Skeletal muscle tissue (tissue), 4 donors: ENCODE results near the gene KNCN. TPM values are rescaled to one million over a fixed set of nuclear protein-coding genes. Genes with fewer than 3 reads are reported as not detected.

Experiments used
- H3K27ac ChIP-seq: one replicate; pipeline ENCODE4 v1.7.0; 2013; ENCODE audit warnings: mild to moderate bottlenecking, low read depth, low read length, inconsistent platforms
- H3K27me3 ChIP-seq, 3 donors: one replicate each; pipeline ENCODE4 v1.7.0; 2013; ENCODE audit warnings: low read length in 3 of 3; ENCODE audit not compliant: control insufficient read depth in 3 of 3, insufficient read depth in 3 of 3
- H3K36me3 ChIP-seq, 3 donors: one replicate each; pipeline ENCODE4 v1.7.0; 2013; ENCODE audit warnings: low read length in 3 of 3; ENCODE audit not compliant: control insufficient read depth in 3 of 3, insufficient read depth in 3 of 3
- H3K4me1 ChIP-seq, 3 donors: one replicate each; pipeline ENCODE4 v1.7.0; 2013; ENCODE audit warnings: low read length in 3 of 3, mild to moderate bottlenecking in 3 of 3; ENCODE audit not compliant: control insufficient read depth in 3 of 3, insufficient read depth in 3 of 3
- H3K4me3 ChIP-seq, 3 donors: one replicate each; pipeline ENCODE4 v1.7.0; 2013; ENCODE audit warnings: low read length in 3 of 3
- H3K9ac ChIP-seq, 3 donors: one replicate each; pipeline ENCODE4 v1.7.0; 2013; ENCODE audit warnings: low read length in 3 of 3, mild to moderate bottlenecking in 3 of 3, moderate library complexity in 2 of 3, low read depth in 1 of 3
- H3K9me3 ChIP-seq, 3 donors: one replicate each; pipeline ENCODE4 v1.7.0; 2013; ENCODE audit warnings: low read length in 3 of 3; ENCODE audit not compliant: control insufficient read depth in 3 of 3
- total RNA-seq: library from RNA; depleted of rRNA; stranded (reverse); fragments of >200 nt; gene quantifications from one replicate; pipeline ENCODE4 v1.2.3, GENCODE V29; 2014
- donor health status: Osteomylitis.

KNCN gene
- not detected for total RNA-seq

DNA sequence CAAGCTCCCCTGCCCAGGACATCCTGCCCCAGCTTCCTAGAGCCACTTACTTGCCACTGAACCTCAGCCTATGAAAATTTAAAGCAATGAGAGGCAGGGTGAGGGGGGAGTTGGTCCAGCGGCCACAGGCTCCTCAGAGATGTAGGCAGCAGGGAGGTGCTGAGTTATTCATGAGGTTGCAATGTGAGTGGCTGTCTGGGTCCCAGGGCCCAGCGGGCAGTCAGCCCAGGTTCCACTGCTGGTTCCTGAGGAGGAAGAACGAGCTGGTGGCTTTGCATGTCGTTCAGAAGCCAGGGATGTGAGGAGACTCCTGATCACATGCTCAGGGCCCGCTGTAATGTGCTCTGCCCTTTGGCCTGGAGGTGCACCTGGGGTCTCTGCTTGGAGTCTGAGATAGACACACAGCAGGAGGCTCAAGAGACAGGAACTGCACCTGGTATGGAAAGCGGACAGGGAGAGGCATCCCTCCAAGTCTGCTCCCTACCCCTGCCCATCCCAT lies at the start of gene KNCN:
Gene KNCN (minus strand): TSS at position 51 of the 499 bp plus-strand sequence. CDS start 432 bp downstream, outside the sequence.
- Histone ChIP-seq H3K4me1 (no peaks in the 10 kb centered on the region), H3K27ac (no peak within 1 kb of the TSS), H3K27me3 (peaks cover 12 to 31% (median 19%) of the 10 kb centered on the region in 3 donors)

DNA sequence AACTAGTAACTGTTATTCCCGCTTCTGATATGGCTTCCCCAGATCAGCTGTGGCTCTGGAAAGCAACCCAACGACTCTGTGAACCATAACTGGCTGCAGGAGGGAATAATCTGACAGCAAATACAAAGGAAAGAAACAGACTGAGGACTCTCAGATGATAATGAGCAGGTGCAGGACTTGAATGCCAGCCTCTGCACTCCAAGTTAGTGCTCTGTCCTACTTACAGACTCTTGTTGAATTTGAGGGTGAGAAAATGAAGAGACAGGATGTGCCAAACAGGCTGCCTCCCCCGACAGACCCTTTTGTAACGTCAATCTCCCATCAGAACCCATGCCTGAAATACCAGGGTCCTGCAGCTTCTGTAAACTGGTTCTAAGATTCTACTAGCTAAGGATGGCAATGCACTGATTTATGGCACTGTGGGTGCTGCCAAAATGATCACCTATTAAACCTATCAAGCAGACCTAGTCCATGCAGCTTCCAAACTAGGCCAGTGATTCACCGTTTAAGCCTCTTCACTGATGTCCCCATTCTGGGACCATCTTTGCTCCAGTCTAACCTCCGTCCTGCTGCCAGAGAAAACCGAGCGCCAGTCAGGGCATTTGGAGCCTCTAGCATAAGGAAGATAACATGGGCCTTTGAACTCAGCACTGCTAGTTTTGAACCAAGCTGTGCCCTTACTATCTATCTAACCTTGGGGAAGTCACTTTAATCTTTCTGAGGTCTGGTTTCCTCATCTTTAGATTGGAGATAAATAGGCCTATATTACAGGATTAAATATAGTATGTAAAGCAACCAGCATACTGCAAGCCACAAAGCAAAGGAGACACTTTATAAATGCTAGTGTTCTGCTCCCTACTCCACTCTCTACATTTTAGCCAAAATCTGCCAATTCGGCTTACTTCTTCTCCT lies 47.9 kb upstream of the KNCN start:
- Histone ChIP-seq H3K4me3 (no peak overlapping the region), H3K4me1 (peaks cover 15 to 39% (median 38%) of the 10 kb centered on the region in 3 donors), H3K36me3 (no peaks in the 10 kb centered on the region), H3K9me3 (no peaks in the 10 kb centered on the region), H3K9ac (peak overlapping the region in 1 of 3 donors; percentile 5), H3K27me3 (no peaks in the 10 kb centered on the region), H3K27ac (no peak overlapping the region)

More for the DNA sequence above, at the start of gene KNCN:
- Histone ChIP-seq H3K4me3 (no peak within 1 kb of the TSS), H3K9me3 (no peaks in the 10 kb centered on the region), H3K36me3 (no peaks in the 10 kb centered on the region), H3K9ac (no peak within 1 kb of the TSS)

DNA sequence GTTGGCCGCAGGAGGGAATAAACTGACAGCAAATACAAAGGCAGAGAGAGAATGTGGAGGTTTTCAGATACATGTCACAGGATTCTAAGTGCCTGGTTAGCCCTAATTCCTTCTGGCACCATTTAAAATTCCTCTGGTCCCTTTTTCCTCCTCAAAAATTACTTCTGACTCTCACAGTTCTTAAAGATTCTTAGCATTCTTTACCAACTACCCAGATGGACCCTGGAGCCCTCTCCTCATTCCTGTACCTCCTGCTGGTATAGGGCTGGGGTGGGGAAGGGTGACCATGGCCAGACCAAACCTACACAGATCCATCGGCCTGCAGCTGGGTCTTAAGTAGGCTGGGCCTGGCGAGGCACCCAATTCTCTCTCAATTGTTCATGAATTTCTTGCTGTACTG lies 45.4 kb upstream of the KNCN start:
- Histone ChIP-seq H3K4me1 (peaks cover 2 to 28% (median 23%) of the 10 kb centered on the region in 3 donors), H3K27me3 (no peaks in the 10 kb centered on the region), H3K4me3 (no peak overlapping the region), H3K9me3 (no peaks in the 10 kb centered on the region), H3K27ac (no peak overlapping the region), H3K36me3 (peaks cover 17 to 18% (median 17%) of the 10 kb centered on the region in 3 donors), H3K9ac (no peak overlapping the region)

DNA sequence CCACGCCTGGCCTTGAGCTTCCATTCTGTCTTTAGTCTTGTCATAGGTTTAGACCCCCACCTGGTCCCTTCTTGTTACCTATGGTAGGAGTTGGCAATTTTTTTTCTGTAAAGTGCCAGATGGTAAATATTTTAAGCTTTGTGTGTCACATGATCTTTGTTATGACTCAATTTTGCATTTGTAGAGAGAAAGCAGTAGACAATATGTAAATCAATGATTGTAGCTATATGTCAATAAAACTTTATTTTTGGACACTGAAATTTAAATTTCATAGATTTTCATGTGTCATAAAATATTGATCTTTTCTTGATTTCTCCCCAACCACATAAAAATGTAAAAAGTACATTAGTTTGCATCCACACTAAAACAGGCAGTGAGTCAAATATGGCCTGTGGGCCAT lies 44.6 kb upstream of the KNCN start:
- Histone ChIP-seq H3K27ac (peak overlapping the region; percentile 48), H3K9ac (no peak overlapping the region), H3K27me3 (no peaks in the 10 kb centered on the region), H3K4me1 (peaks cover 2 to 23% (median 15%) of the 10 kb centered on the region in 3 donors), H3K36me3 (peaks cover 24 to 26% (median 25%) of the 10 kb centered on the region in 3 donors), H3K9me3 (no peaks in the 10 kb centered on the region), H3K4me3 (no peak overlapping the region)

DNA sequence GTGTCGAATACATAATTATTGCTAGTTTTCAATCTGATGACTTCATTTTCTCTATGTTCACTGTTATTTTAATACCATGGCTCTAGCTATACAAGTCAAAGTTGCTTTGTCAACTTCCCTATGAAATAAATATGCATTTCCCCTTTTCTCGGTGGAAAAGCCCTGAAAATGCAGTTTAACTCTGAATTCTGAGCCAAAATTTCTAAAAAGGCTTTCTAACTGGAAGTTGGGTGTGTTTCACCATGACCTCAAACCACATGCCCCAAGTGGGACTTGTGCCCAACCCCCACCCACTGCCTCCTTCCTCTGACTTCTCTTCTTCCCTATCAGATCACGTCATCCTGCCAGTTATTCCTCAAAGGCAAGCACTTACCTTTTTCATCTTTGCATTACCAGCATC lies 43.7 kb upstream of the KNCN start:
- Histone ChIP-seq H3K4me1 (peaks cover 2 to 22% (median 15%) of the 10 kb centered on the region in 3 donors), H3K27ac (peak overlapping the region; percentile 57), H3K4me3 (no peak overlapping the region), H3K27me3 (no peaks in the 10 kb centered on the region), H3K9me3 (no peaks in the 10 kb centered on the region), H3K36me3 (peaks cover 26 to 33% (median 33%) of the 10 kb centered on the region in 3 donors), H3K9ac (no peak overlapping the region)

DNA sequence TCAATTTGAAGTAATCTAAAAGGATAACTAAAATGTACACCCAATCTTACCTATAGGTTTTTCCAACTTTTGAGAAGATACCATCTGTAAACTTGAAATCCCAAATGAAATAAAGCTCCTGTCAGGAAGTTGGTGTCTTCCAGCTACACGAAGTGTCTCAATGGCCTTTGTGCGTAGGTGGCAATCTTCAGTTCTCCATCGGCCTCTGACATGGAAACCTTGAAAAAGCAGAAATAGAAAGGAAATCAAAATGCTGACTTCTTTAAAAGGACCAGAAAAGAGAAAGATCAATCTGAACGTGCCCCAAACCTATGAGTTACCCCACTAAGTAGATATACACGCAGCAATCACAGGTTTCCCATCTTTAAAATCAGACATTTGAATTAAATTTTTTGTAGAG lies 42.6 kb upstream of the KNCN start:
- H3K36me3 ChIP-seq = peaks cover 33 to 43% (median 43%) of the 10 kb centered on the region in 3 donors
- no peak overlapping the region for H3K4me3 ChIP-seq
- no peaks in the 10 kb centered on the region for H3K9me3 ChIP-seq
- peak overlapping the region; percentile 57 for H3K27ac ChIP-seq
- no peak overlapping the region for H3K9ac ChIP-seq
- no peaks in the 10 kb centered on the region for H3K27me3 ChIP-seq
- peaks cover 2 to 12% (median 4%) of the 10 kb centered on the region in 3 donors for H3K4me1 ChIP-seq

DNA sequence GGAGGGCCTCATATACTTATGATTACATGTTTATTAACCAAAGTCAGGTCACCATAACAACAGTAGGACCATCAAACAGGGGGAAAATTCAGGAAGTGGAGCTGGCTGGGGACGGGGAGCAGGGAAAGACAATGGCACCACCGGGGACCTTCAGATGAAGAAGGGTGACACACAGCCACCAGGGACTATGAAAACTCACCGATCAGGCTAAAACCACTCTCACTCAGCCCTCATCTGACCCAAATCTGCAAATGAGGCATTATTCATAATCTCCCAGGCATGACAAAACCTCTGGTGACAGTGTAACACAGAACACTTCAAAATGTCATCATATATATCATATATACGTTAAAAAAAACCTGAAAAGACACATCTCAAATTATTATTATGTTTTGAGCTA lies 41.4 kb upstream of the KNCN start:
- no peak overlapping the region for H3K9ac ChIP-seq
- H3K36me3 ChIP-seq = peaks cover 36 to 47% (median 47%) of the 10 kb centered on the region in 3 donors
- H3K9me3 ChIP-seq = no peaks in the 10 kb centered on the region
- H3K4me3 ChIP-seq = no peak overlapping the region
- no peak overlapping the region for H3K27ac ChIP-seq
- peaks cover 0 to 5% (median 0%) of the 10 kb centered on the region in 3 donors for H3K4me1 ChIP-seq
- H3K27me3 ChIP-seq = no peaks in the 10 kb centered on the region

DNA sequence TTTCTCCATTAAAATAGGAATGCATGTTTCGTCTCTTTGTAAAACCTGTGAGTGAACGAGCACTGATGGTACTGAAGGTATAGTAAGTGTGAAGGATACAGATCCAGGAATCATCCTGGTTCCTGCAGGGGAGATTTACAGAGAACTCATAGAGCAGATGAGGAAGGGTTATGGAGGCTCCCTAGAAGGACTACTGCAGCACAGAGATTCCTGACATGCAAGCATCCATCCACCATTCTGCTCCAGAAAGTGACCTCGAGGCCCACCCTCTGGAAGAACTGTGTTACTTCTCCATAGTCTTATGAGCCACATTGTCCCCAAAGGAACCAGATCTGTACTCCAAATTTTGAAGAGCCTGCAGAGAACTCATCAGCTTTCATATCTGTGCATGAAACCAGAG lies 38.1 kb upstream of the KNCN start:
- Histone ChIP-seq H3K9me3 (no peaks in the 10 kb centered on the region), H3K9ac (no peak overlapping the region), H3K27ac (no peak overlapping the region), H3K4me3 (no peak overlapping the region), H3K4me1 (peaks cover 0 to 5% (median 0%) of the 10 kb centered on the region in 3 donors), H3K36me3 (peaks cover 43 to 57% (median 52%) of the 10 kb centered on the region in 3 donors), H3K27me3 (no peaks in the 10 kb centered on the region)

DNA sequence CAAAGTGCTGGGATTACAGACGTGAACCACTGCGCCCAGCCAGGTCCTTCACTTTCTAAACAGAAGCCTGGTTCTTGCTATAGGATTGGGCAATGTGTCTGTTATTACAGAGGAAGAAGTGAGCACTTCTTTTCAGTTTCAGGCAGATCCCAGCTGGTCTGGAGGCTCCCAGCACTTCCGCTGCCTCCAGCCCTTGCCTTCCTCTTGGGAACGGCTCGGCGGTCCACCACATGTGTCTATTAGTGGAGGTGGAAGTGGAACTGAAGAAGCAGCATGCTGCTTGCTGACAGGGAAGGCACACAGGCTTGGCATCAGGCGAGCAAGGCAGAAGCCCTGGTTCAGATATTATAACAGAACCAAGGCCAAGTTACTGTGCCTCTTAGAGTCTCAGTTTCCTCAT lies 35.6 kb upstream of the KNCN start:
- no peak overlapping the region for H3K4me3 ChIP-seq
- peaks cover 0 to 5% (median 0%) of the 10 kb centered on the region in 3 donors for H3K4me1 ChIP-seq

More for the DNA sequence above, 35.6 kb upstream of the KNCN start:
- H3K9ac ChIP-seq = no peak overlapping the region
- peaks cover 45 to 56% (median 56%) of the 10 kb centered on the region in 3 donors for H3K36me3 ChIP-seq
- no peaks in the 10 kb centered on the region for H3K9me3 ChIP-seq
- H3K27ac ChIP-seq = no peak overlapping the region
- H3K27me3 ChIP-seq = no peaks in the 10 kb centered on the region
